GM12801 (cell line): Measurements from ENCODE around the gene BANP.

Experiments
- CTCF ChIP-seq: IDR thresholded peaks from one replicate; pipeline ENCODE4 v1.5.1; 2011; ENCODE audit warnings: control low read depth; ENCODE audit not compliant: insufficient read length; ENCODE audit errors: extremely low read depth

Gene BANP

GRCh38 chr16:87922250-87922871 is 28.9 kb upstream of the BANP start:
- no peak for TF ChIP-seq CTCF

DNA sequence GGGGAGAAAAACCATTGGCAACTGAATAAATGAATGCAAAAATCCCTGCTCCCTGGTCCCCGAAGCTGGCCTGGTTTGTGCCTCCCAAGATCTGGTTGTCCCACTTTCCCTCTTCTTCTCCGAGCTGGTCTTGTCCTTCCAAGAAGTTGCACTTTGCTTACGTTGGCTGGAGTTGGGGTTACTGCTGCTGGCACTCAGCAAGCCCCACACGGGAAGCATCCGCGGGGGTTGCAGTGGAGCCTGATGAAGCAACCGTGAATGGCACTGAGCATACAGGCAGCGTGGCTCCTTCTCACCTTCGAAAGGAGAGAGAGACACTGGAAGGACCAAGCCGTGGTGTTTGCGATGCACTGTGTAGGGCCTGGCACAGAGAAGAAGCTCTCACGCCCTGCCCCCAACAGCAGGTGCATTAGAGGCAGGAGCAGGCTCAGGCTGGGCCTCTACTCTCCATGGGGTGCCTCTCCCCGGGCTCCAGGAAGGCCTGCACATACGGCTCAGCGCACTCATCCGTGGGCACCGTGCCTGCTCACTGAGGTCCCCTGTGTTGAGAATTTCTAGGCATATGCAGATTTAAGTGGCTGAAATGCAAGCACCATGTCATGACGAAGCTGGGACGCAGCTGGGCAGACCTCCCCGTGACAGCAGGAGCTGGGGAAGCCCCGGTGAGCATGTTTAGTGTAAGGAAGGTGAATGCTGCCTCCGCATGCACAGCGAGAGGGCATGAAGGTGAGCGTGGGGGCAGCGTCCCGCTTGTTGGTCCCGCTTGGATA is 27.0 kb upstream of the BANP start:
- no peak for TF ChIP-seq CTCF

GRCh38 chr16:87924811-87925670 is 26.2 kb upstream of the BANP start:
- TF ChIP-seq CTCF: no peak

GRCh38 chr16:87926246-87927194 is 24.7 kb upstream of the BANP start:
- no peak for TF ChIP-seq CTCF

GRCh38 chr16:87927195-87927562 is 24.1 kb upstream of the BANP start:
- TF ChIP-seq CTCF: no peak

GRCh38 chr16:87929986-87930385 is 21.2 kb upstream of the BANP start:
- TF ChIP-seq CTCF: no peak
